ENCODE data around the gene SFSWAP. TPM values are rescaled to one million over a fixed set of nuclear protein-coding genes. Genes with fewer than 3 reads are reported as not detected.

SFSWAP gene
- total and polyA plus RNA-seq, 10 donors, result 19.5 to 74.4 (median 58.8) TPM

GRCh38 chr12:131734336-131735152 is 23.7 kb downstream of the SFSWAP start:
- Histone ChIP-seq H3K9me3 (no peaks in the 10 kb centered on the region), H3K27me3 (replicated peaks in 1 of 7) (no peaks in the 10 kb centered on the region), H3K27ac (no peak overlapping the region), H3K4me3 (no peak overlapping the region), H3K36me3 (peaks cover 11 to 99% (median 76%) of the 10 kb centered on the region in 6 donors), H3K4me1 (no peaks in the 10 kb centered on the region)
- TF ChIP-seq POLR2A (IDR thresholded peaks at IDR 0.05), result no peak
- peak in 1 of 3 donors; percentile 31 for TF ChIP-seq POLR2AphosphoS5 (IDR thresholded peaks at IDR 0.05)
- no peak for DNase-seq
- intact Hi-C loops (cut with DNase I; ENCODE audit: low total_unique reads), result no loop called here
- 94 to 96% (median 96%) methylated on average over 26 to 30 of the region's 30 CpGs for WGBS, 5 donors

DNA sequence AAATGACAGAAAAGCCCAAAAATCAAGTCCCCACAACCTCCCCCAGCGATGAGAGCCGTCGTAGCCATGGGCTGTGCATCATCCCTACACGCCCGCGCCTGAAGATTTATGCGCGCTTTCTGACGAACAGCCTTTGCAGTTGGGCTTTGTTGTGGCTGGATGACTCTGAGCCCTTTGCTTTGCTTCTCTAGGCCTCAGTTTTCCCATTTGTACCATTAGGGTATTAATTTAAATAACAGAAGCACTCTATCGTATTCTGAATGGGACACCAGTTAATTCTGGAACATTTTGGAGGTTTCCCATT is 24.2 kb downstream of the SFSWAP start:
- TF ChIP-seq POLR2A (IDR thresholded peaks at IDR 0.05) (no peak), POLR2AphosphoS5 (IDR thresholded peaks at IDR 0.05) (peak in 1 of 3 donors; percentile 1)
- Histone ChIP-seq H3K27ac (no peak overlapping the region), H3K4me1 (no peaks in the 10 kb centered on the region), H3K9me3 (no peaks in the 10 kb centered on the region), H3K27me3 (replicated peaks in 1 of 7) (no peaks in the 10 kb centered on the region), H3K36me3 (peaks cover 9 to 99% (median 76%) of the 10 kb centered on the region in 6 donors), H3K4me3 (no peak overlapping the region)
- intact Hi-C loops (cut with DNase I; ENCODE audit: low total_unique reads), result no loop called here
- DNase-seq, result no peak
- WGBS, 5 donors, result 88 to 98% (median 93%) methylated on average over 10 of the region's 10 CpGs

DNA sequence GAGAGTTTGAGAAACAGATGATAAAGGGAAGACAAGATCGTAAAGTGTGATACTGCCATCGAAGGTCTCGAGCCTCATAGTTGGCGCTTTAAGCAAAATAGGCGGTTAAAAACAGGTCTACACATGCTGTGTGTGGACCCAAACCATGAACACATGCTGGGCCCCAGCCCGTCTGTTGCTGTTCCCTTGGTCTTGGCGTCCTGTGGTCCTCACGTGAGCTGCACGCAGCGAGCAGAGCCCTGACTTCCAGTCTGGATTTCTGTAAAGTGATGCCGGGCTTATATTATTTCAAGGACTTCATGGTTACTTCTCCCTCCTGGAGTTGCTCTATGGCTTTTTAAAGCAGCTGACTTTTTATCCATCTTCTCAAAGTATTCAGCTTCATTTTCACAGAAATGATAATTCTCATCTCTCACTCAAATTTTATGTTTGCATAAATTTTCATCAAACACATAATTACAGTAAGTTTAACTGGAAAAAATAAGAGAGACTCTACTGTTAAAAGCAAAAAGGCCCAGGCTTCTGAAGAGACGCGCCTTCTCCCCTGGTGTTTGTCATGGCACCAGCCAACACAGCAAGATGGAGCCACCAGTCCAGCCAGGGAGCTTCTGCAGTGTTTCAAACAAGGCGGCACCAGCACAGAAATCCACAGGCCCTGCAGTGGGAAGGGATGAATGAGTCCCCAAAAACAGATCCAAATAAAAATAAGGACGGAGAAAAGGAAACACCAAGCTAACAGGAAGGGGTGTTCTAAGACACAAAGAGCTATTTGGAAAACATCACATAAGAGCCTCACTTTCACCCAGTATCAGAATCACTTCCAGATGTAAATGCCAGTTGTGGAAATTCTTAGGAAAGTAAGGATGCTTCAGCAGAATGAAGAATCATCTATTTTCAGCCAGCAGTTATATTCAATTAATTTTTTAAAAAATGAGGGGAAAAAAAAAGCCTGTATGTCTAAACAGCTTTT is 24.9 kb downstream of the SFSWAP start:
- Histone ChIP-seq H3K4me1 (no peaks in the 10 kb centered on the region), H3K27me3 (replicated peaks in 1 of 7) (no peaks in the 10 kb centered on the region), H3K9me3 (no peaks in the 10 kb centered on the region), H3K36me3 (peaks cover 9 to 99% (median 76%) of the 10 kb centered on the region in 6 donors), H3K4me3 (no peak overlapping the region), H3K27ac (no peak overlapping the region)
- TF ChIP-seq POLR2A (IDR thresholded peaks at IDR 0.05) (no peak), CTCF (IDR thresholded peaks at IDR 0.05 in 8 of 11, conservative IDR thresholded peaks at IDR 0.05 in 3 of 11) (no peak), POLR2AphosphoS5 (IDR thresholded peaks at IDR 0.05) (no peak)
- no peak for DNase-seq
- WGBS, 5 donors, result 91 to 96% (median 93%) methylated on average over 15 of the region's 15 CpGs
- intact Hi-C loops (cut with DNase I; ENCODE audit: low total_unique reads), result no loop called here

DNA sequence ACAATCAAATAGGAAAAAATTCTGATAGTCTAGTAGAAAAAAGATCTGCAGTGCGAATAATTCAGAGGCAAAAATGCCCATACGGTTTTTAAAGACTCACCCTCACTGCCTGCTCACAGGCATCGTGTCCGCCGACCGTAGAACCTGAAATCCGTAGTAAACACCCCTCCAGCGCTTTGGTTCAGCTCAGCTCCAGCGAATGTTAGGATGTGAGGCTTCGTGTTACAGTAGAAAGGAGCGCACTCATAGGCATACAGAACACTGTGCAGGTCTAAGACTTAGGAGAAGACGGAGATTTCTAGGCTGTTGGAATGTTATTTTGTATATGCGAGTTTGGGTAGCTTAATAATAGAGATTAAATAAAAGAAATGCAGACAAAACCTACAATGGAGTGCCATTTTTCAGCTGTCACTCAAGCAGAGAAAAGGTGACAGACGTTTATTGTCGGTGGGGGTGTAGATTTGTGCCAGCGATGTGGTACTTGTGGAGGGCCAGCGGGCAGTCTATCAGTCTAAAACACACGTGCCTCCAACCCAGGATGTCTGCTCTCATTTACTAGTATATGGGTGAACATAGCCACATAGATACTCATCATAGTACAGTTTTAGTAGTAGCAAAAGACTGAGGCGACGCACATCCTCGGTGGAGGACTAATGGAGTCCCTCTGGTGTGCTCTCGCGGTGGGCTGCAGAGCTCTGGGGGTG is 25.7 kb downstream of the SFSWAP start:
- no peaks in the 10 kb centered on the region for H3K4me1 ChIP-seq
- WGBS, 5 donors, result 92 to 96% (median 94%) methylated on average over 23 of the region's 23 CpGs
- TF ChIP-seq POLR2AphosphoS5 (IDR thresholded peaks at IDR 0.05), result no peak
- TF ChIP-seq POLR2A (IDR thresholded peaks at IDR 0.05), result no peak
- TF ChIP-seq CTCF (IDR thresholded peaks at IDR 0.05 in 8 of 11, conservative IDR thresholded peaks at IDR 0.05 in 3 of 11), result no peak
- no peaks in the 10 kb centered on the region for H3K27me3 ChIP-seq (replicated peaks in 1 of 7)
- intact Hi-C loops (cut with DNase I; ENCODE audit: low total_unique reads), result no loop called here
- peaks cover 9 to 99% (median 75%) of the 10 kb centered on the region in 6 donors for H3K36me3 ChIP-seq
- no peak overlapping the region for H3K4me3 ChIP-seq
- DNase-seq, result no peak
- no peaks in the 10 kb centered on the region for H3K9me3 ChIP-seq
- H3K27ac ChIP-seq, result no peak overlapping the region

Measured in spleen (tissue), 11 donors.